ENCODE data around the gene GATM.

GATM gene

GRCh38 chr15:45378149-45378912, at the start of gene GATM:
GATM (minus strand) TSS chr15:45378544; CDS start chr15:45378453, 91 bp downstream.
- peak in 2 of 3 donors; percentile 18 to 37 for DNase-seq (ENCODE audit: low read depth in 2 of 3, low spot score in 1 of 3)

- no peak for DNase-seq (ENCODE audit: low read depth in 2 of 3, low spot score in 1 of 3)
These were observed 48.7 kb upstream of the GATM start for GRCh38 chr15:45427085-45427484.

- DNase-seq (ENCODE audit: low read depth in 2 of 3, low spot score in 1 of 3): no peak
These were observed 46.8 kb upstream of the GATM start for GRCh38 chr15:45425135-45425534.

GRCh38 chr15:45424429-45424828, 46.1 kb upstream of the GATM start:
- no peak for DNase-seq (ENCODE audit: low read depth in 2 of 3, low spot score in 1 of 3)

- DNase-seq (ENCODE audit: low read depth in 2 of 3, low spot score in 1 of 3): no peak
These were observed 39.1 kb upstream of the GATM start for GRCh38 chr15:45417303-45417950.

GRCh38 chr15:45414215-45414885, 36.0 kb upstream of the GATM start:
- no peak for DNase-seq (ENCODE audit: low read depth in 2 of 3, low spot score in 1 of 3)

- no peak for DNase-seq (ENCODE audit: low read depth in 2 of 3, low spot score in 1 of 3)
These were observed 31.3 kb upstream of the GATM start for GRCh38 chr15:45409596-45409995.

- DNase-seq (ENCODE audit: low read depth in 2 of 3, low spot score in 1 of 3): no peak
These were observed 29.4 kb upstream of the GATM start for GRCh38 chr15:45407786-45408185.

GRCh38 chr15:45402955-45403877, 24.9 kb upstream of the GATM start:
- DNase-seq (ENCODE audit: low read depth in 2 of 3, low spot score in 1 of 3): peak in 2 of 3 donors; percentile 10 to 20

- DNase-seq (ENCODE audit: low read depth in 2 of 3, low spot score in 1 of 3): peak; percentile 92 to 95 (median 94)
These were observed 24.0 kb upstream of the GATM start for GRCh38 chr15:45402162-45402954.

- no peak for DNase-seq (ENCODE audit: low read depth in 2 of 3, low spot score in 1 of 3)
These were observed 23.4 kb upstream of the GATM start for GRCh38 chr15:45401665-45402161.

- no peak for DNase-seq (ENCODE audit: low read depth in 2 of 3, low spot score in 1 of 3)
These were observed 21.3 kb upstream of the GATM start for GRCh38 chr15:45399381-45400212.

- no peak for DNase-seq (ENCODE audit: low read depth in 2 of 3, low spot score in 1 of 3)
These were observed 18.8 kb upstream of the GATM start for GRCh38 chr15:45397116-45397665.

GRCh38 chr15:45395943-45396342, 17.6 kb upstream of the GATM start:
- no peak for DNase-seq (ENCODE audit: low read depth in 2 of 3, low spot score in 1 of 3)

- no peak for DNase-seq (ENCODE audit: low read depth in 2 of 3, low spot score in 1 of 3)
These were observed 16.3 kb upstream of the GATM start for GRCh38 chr15:45394681-45395080.

- no peak for DNase-seq (ENCODE audit: low read depth in 2 of 3, low spot score in 1 of 3)
These were observed 15.5 kb upstream of the GATM start for GRCh38 chr15:45393851-45394250.

- no peak for DNase-seq (ENCODE audit: low read depth in 2 of 3, low spot score in 1 of 3)
These were observed 14.2 kb upstream of the GATM start for GRCh38 chr15:45392584-45392855.

GRCh38 chr15:45391746-45392583, 13.6 kb upstream of the GATM start:
- no peak for DNase-seq (ENCODE audit: low read depth in 2 of 3, low spot score in 1 of 3)

Measured in stimulated activated CD4-positive, alpha-beta T cell treated with anti-CD3 and anti-CD28 coated beads, Interleukin-12 subunit alpha, Interleukin-12 subunit beta, amount 100 ng/mL, for 48 hours (primary cell).